HG03520 (cell line): ENCODE results near the gene LRTM2.
"Not testable (repeated sequence)": the region's sequence is repeated elsewhere in the genome, so short reads cannot be mapped to it uniquely, and the experiment has no call there.

Source experiments
- ATAC-seq: cut with Tn5 transposase; IDR thresholded peaks from one replicate; pipeline ENCODE4 v1.9.1; 2021; ENCODE audit warnings: mild to moderate bottlenecking, moderate library complexity; ENCODE audit not compliant: unreplicated experiment

The LRTM2 gene

DNA sequence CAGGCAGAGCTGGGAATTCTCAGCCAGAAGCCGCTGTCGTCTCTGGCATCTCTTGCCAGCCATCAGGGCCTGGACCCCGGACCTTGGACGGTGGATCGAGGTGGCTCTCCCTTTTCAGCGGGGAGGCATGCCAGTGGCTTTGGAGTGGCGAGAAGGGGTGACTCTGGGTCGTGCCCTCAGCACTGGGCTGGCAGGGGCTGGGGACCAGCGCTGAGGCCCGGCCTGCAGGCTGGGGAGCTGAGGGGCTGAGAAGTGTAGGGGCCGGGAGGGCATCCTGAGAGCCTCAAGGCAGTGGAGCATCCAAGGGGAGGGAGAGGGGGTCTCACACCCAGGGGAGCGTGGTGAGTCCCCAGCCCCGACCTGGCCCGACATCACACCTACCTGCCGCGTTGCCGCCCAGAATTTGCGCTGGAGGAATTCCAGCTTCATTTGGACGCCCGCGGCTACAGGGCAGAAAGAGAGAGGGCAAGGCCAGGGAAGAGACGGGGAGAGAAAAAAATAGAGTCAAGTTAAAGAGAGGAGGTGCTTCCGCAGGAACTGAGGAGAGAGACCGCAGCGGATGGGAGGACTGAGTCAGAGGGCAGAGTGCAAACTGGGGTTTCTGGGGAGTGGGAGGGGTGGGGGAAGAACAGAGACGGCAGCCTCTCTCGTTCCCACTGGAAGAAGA, 9.0 kb upstream of the LRTM2 start:
- ATAC-seq = no peak

DNA sequence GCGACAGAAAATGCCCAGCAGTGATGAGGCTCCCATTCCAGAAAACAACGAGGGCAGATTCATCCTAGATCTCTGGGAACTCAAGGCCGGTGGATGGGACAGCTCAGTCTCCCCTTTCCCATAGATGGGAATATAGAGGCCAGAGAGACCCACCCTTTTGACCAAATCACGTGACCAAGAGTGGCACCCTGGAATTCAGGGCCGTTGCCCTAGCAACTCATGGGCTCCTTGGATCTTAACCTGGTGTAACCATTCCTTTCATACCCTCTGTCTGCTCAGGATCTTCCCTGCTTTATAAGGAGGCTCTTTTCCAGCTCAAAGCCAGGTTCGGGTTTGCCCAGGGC, 8.4 kb upstream of the LRTM2 start:
- ATAC-seq = no peak

GRCh38 chr12:1812650-1813302, 7.6 kb upstream of the LRTM2 start:
- no peak for ATAC-seq

GRCh38 chr12:1814266-1814665, 6.1 kb upstream of the LRTM2 start:
- no peak for ATAC-seq

GRCh38 chr12:1815108-1815507, 5.3 kb upstream of the LRTM2 start:
- ATAC-seq = no peak

GRCh38 chr12:1815814-1816729, 4.3 kb upstream of the LRTM2 start:
- no peak for ATAC-seq

DNA sequence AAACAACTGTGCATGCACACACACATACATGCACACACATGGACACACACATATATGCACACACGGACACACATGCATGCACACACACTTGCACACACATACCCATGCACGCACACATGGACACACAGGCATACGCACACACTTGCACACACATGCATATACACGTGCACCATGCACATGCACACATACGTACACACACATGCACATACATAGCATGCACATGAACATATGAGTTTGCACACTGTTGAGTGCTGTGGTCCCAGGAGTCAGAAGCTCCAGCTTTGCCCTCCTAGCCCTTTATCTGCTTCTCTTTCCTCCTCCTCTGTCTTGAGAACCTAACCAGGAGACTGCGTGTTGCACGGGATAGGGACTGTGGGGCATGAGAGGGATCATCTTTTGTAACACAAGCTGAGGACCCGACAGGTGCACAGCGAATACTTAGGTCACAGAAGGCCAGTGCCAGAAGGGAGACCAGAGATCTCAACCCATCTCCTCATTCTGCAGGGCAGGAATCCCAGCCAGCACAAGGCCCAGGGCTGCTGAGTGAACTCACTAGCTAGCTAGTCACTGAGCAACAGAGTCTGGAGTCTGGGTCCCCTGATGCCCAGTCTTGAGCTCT, 3.5 kb upstream of the LRTM2 start:
- no peak for ATAC-seq

GRCh38 chr12:1817928-1818327, 2.4 kb upstream of the LRTM2 start:
- ATAC-seq = not testable (repeated sequence)

DNA sequence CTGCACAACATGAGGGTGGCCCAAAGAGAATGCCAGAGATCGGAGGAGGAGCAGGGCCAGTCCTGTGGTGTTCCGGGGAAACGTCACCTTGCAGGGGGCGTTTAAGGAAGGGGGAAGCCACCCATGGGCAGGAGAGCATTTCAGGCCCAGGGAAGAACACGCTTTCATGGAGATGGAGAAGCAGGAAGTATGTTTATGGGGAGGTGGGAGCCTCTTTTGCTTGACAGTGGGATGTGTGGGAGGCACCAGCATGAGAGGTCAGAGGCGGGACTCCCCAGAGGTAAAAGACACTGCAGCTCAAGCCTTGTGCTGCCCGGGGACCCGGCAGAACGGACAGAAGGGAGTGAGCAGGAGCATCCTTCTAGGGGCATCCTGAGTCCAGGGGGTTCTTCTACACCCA, 1.3 kb upstream of the LRTM2 start:
- no peak for ATAC-seq

DNA sequence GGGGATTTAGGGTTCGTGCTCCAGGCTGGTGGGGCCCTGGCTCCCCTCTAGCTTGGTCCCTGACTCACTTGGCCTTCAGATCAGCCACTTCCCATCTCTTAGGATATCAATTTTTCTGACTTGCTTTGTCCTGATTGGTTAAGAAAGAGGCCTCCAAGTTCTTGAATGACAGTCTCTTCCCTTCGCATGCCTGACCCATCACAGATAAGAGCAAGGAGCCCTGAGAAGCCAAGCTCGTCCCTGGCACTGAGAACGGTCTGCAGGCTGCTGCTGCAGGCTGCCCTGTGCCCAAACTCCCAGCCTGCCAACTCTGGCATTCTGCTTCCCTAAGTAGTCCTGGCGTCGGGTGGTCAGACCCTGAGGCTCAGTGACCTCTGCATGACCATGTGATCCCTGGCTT, 794 bp upstream of the LRTM2 start:
- ATAC-seq = no peak

DNA sequence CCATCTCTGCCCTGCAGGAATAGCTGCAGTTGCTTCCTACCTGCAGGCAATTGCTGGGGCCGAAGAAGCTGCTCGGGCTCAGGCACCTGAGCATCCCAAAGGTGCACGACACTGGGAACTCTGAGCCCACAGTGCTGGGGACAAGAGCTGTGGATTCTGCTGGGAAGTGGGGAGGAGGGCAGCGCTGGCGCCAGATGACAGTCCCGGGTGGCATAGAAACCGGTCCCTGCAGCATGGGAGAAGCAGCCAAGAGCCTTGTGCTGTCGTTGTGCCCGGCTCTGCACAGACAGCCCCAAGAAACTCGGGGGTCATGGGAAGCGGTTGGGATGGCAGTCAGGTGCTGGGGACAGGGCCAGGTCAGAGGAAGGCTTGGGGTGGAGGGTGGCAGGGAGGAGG, 529 bp downstream of the LRTM2 start:
- ATAC-seq = no peak

GRCh38 chr12:1821805-1822204, 1.4 kb downstream of the LRTM2 start:
- no peak for ATAC-seq

GRCh38 chr12:1822699-1823098, 2.3 kb downstream of the LRTM2 start:
- no peak for ATAC-seq

DNA sequence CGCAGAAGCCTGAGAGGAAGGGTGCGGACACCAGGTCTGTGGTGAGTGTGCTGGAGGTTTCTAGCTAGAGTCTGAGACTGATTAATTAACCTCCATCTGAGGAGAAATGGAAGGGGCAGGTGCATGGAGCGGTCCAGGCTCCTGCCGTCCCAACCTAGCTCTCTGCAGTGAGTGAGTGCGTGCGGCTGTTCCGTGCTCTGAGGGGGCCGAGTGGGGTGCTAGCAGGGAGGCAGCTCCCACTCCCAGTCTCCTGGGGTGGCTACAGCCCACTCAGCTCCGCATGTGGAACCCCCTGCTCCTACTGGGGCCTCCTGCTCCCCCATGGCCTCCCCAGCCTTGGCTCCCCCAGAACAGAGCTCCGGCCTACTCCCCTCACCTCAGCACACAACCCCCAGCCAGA, 2.9 kb downstream of the LRTM2 start:
- no peak for ATAC-seq

GRCh38 chr12:1825382-1826102, 5.2 kb downstream of the LRTM2 start:
- no peak for ATAC-seq

GRCh38 chr12:1826401-1826800, 6.0 kb downstream of the LRTM2 start:
- ATAC-seq = no peak

GRCh38 chr12:1826867-1827705, 6.7 kb downstream of the LRTM2 start:
- no peak for ATAC-seq

- ATAC-seq = no peak
These were observed 7.8 kb downstream of the LRTM2 start for GRCh38 chr12:1827826-1828805.

GRCh38 chr12:1828856-1829255, 8.5 kb downstream of the LRTM2 start:
- no peak for ATAC-seq
